ENCODE results near the gene ISY1.

- TF ChIP-seq CTCF (IDR thresholded peaks at IDR 0.05) (no peak), POLR2A (IDR thresholded peaks at IDR 0.05) (no peak)
Observed at GRCh38 chr3:129132097-129132866, 28.6 kb downstream of the ISY1 start.
